A549 treated with CORT108297 at 1 μM for 4 hours (cell line): ENCODE measurements around the gene WAPL. TPM values are rescaled to one million over a fixed set of nuclear protein-coding genes. Genes with fewer than 3 reads are reported as not detected.

Experiments
- total RNA-seq: library from RNA; stranded (reverse); fragments of 200-300 nt; extraction: Qiagen RNA extraction; gene quantifications from 5 replicates; pipeline ENCODE4 v1.2.3, GENCODE V29; 2022

The WAPL gene, protein sequence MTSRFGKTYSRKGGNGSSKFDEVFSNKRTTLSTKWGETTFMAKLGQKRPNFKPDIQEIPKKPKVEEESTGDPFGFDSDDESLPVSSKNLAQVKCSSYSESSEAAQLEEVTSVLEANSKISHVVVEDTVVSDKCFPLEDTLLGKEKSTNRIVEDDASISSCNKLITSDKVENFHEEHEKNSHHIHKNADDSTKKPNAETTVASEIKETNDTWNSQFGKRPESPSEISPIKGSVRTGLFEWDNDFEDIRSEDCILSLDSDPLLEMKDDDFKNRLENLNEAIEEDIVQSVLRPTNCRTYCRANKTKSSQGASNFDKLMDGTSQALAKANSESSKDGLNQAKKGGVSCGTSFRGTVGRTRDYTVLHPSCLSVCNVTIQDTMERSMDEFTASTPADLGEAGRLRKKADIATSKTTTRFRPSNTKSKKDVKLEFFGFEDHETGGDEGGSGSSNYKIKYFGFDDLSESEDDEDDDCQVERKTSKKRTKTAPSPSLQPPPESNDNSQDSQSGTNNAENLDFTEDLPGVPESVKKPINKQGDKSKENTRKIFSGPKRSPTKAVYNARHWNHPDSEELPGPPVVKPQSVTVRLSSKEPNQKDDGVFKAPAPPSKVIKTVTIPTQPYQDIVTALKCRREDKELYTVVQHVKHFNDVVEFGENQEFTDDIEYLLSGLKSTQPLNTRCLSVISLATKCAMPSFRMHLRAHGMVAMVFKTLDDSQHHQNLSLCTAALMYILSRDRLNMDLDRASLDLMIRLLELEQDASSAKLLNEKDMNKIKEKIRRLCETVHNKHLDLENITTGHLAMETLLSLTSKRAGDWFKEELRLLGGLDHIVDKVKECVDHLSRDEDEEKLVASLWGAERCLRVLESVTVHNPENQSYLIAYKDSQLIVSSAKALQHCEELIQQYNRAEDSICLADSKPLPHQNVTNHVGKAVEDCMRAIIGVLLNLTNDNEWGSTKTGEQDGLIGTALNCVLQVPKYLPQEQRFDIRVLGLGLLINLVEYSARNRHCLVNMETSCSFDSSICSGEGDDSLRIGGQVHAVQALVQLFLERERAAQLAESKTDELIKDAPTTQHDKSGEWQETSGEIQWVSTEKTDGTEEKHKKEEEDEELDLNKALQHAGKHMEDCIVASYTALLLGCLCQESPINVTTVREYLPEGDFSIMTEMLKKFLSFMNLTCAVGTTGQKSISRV (N-terminal part only)
- total RNA-seq, result 14.3 to 17.8 TPM (median 15.1 TPM) in 5 replicates

DNA sequence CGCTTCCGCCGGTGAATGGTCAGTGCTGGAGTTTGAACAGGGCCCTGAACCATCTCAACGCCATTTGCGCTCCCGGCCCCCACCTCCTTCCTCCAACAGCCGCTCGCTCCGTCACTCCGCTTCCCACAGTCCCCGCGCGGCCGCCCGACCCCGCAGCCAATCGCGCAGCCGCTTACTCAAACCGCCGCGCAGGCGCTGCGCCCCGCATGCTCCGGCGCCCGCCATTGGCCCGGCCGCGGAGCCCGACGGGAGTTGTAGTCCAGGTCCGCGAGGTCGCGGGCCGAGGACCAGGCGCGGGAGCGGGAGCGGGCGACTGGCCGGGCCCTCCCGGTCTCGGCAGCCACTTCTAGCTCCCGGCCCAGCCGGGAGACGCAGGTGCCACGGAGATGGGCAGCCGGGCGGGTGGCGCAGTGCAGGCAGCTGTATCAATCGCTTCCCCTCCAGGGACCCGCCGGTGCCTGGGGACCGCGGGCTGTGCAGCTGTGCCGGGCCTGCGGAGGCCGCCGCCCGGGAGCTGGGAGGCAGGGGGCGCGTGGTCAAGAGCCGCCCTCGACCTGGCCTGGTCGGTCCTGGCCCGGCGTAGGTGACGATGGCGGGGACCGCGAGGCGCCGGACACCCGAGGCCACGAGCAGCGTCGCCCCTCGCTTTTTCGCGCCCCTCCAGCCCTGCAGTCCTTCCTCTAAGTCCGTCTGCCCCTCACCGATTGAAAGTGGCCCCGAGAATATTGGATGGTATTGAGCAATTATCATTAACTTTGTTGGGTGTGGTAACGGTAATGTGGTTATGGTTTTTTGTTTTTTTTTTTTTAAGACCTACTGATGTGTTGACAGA lies at the start of gene WAPL:
WAPL (minus strand) TSS at position 115 of the 832 bp plus-strand sequence. CDS start 3,723 bp downstream, outside the sequence.

Other genes with a start within 250 kb of the WAPL start
- 0.18 to 0.44 TPM (median 0.24 TPM) in 5 replicates for gene GRID1, start 155.0 kb downstream of the WAPL start, total RNA-seq
- not detected in 5 replicates for gene OPN4, start 132.8 kb upstream of the WAPL start, total RNA-seq
- gene LDB3, start 146.7 kb upstream of the WAPL start, total RNA-seq, result 0.03 to 0.06 TPM (median 0.04 TPM) in 4 of 5 replicates, not detected in the other
- 20.4 to 27.4 TPM (median 23.7 TPM) in 5 replicates for gene BMPR1A, start 234.8 kb upstream of the WAPL start, total RNA-seq